Central memory CD4-positive, alpha-beta T cell (primary cell): ENCODE data around the gene TUBG1.
A peak's percentile ranks its signal among the peaks of the same experiment; 100 is the strongest.
"Not testable (repeated sequence)": the region's sequence is repeated elsewhere in the genome, so short reads cannot be mapped to it uniquely, and the experiment has no call there.

Experiments used
- DNase-seq: peaks from one replicate; pipeline ENCODE4 v3.0.0; 2022

The TUBG1 gene

DNA sequence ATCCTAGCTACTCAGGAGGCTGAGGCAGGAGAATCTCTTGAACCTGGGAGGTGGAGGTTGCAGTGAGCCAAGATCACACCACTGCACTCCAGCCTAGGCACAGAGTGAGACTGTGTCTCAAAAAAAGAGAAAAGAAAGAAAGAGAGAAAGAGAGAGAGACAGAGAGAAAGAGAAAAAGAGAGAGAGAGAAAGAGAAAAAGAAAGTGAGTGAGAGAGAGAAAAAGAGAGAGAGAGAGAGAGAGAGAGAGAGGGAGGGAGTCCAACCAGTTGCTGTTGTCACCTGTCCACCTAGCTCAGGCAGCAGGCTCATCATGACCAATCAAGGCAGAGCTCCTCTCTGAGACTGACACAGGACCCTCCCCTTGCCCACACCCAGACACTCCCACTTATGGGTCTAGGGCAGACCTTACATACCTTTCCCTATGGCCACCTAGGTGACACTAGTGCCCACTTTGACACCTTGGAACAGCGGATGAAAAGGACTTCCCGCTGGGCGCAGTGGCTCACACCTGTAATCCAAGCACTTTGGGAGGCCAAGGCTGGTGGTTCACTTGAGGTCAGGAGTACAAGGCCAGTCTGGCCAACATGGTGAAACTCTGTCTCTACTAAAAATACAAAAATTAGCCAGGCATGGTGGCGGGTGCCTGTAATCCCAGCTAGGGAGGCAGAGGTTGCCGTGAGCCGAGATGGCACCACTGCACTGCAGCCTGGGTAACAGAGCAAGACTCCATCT lies 17.7 kb downstream of the TUBG1 start:
- DNase-seq, result not testable (repeated sequence)

GRCh38 chr17:42629411-42630009 lies 20.0 kb downstream of the TUBG1 start:
- DNase-seq, result no peak

DNA sequence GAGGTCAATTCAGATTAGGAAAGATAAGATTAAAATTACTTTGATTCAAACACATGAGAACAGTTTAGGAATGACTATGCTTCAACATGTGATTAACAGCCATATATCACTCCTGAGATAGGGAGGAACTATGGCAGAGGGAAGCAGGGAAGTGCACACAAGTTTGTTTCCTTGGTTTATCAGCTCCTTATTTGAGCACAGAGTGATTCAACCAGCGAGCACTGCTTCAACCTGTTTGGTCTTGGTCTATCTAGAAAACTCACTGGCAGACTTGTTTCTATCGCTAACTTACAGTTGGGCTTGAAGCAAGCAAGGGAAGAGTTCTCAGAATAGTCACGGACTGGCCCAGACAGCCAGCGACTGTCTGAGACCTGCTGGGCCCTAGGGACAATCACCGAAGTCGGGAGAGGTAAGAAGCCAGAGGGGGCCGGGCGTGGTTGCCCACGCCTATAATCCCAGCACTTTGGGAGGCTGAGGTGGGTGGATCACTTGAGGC lies 23.5 kb downstream of the TUBG1 start:
- no peak for DNase-seq

DNA sequence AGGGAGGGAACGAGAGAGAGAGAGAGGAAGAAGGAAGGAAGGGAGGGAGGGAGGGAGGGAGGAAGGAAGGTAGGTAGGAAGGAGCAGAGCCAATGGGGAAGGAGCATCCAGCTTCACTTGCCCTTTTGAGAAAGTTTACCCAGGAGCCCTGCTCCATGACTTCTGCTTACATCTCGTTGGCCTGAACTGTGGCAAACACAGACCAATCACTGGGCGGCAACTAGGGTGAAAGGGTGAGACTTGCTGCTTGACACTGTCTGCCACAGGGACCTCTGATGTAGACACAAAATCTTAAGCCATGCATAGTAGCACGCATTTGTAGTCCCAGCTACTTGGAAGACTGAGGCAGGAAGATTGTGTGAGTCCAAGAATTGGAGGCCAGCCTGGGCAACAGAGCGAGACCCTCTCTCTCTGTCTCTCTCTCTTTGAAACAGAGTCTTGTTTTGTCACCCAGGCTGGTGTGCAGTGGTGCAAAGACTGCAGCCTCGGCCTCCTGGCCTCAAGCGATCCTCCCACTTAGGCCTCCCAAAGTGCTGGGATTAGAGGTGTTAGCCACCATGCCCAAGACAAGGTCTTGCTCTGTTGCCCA lies 30.1 kb downstream of the TUBG1 start:
- no peak for DNase-seq

- no peak for DNase-seq
Observed at GRCh38 chr17:42640121-42640520, 30.6 kb downstream of the TUBG1 start.

- DNase-seq, result no peak
Observed at GRCh38 chr17:42642336-42642735, 32.9 kb downstream of the TUBG1 start.

- DNase-seq, result no peak
Observed at GRCh38 chr17:42647778-42648177, 38.3 kb downstream of the TUBG1 start.

DNA sequence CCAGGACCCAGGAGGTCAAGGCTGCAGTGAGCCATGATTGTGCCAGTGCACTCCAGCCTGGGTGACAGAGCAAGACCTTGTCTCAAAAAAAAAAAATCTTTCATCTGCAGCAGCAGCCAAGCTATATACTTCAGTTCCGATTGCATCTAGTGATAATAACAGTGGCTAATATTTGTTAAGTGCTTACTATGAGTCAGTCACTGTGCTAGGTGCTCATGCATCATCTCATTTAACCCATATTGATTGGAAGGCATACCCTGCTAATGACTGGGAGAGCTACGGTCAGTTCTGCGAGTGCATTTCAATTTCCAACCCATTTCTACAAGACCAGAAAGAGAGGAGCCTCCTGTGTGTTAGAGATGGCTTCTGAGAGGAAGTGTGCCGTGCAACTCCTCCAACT lies 41.9 kb downstream of the TUBG1 start:
- no peak for DNase-seq

DNA sequence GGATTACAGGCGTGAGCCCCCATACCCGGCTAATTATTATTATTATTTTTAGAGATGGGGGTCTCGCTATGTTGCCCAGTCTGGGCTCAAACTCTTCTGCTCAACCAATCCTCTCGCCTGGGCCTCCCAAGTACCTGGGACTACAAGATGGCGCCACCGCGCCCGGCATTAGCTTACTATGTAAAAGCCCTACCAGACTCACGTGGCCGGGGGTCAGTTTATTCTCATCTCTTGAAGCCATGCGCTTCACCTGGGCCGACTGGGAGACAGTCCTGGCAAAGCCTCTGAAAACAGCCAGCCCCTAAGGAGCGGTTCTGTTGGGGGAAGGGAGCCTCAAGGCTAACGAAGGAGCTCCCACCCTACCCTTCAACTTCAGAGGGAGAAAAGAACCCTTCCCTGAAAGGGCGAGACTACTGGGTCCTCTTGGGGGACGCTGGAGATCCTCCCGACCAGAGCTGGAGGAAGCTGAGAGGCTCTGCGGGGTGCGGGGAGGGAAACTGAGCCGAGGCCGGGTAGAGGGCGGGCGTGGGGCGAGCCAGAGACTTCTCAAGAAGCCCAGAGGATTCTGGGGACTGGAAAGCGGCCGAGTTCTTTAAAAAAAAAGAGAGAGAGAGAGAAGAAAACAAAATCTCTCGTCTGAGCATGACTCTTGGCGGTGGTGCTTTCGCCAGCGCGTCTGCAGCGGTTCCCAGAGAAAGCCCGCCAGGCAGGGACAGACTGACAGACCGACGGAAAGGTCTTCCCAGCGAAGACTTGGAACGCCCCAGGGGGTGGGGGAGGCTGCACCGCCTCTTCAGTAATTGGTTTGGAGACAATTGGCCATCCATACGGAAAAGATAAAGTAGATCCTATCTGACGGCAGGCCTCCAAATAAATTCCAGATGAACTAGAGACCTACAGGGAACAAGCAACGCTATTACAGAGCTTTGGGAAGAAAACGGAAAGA lies 44.0 kb downstream of the TUBG1 start:
- DNase-seq, result no peak

DNA sequence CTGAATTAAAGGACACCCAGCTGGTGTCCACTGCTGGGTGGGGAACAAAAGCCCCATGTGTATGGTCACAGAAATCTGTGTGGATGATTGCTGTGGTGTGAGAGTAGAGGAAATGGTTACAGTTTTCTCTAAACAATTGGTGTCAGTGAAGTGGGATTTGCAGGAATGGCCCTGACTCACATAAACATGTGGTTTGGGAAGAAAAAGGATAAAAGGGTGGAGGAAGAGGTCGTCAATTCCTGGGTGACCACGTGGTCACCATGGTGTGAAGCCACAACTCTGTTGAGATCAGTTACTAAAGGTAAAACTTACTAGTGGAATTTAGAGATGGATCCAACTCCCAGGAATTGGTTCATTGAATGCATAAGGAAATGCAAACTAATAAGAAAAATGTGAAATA lies 46.0 kb downstream of the TUBG1 start:
- no peak for DNase-seq

DNA sequence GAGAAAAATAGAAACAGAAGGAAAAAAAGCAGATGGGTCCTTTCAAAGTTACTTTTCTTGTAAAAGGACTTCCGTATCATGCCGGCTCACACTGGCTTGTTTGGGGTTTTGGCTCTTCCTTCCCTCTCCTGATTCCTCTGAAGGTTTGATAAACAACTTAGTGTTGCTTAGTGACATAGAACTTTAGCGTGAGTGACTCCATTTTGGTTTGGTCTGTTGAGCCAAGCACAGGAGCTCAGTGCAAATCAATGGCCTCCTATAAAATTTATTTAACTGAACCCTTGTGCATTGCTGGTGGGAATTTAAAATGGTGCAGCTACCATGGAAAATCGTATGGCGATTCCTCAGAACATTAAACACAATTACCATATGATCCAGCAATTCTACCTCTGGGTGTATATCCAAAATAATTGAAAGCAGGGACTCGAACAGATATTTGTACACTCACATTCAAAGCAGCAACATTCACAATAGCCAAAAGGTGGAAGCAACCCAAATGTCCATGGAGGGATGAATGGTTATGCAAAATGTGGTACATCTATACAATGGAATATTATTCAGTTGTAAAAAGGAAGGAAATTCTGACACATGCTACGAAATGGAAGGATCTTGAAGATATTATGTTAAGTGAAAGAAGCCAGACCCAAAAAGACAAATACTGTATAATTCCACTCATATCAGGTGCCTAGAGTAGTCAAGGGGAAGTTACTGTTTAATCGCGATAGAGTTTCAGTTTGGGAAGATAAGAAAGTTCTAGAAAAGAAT lies 48.5 kb downstream of the TUBG1 start:
- no peak for DNase-seq

- peak; percentile 52 for DNase-seq
Observed at GRCh38 chr17:42659079-42659931, 49.8 kb downstream of the TUBG1 start, which contains the start of gene TUBG2. TUBG2 (plus strand) TSS chr17:42659284; CDS start chr17:42659504, 220 bp downstream.

DNA sequence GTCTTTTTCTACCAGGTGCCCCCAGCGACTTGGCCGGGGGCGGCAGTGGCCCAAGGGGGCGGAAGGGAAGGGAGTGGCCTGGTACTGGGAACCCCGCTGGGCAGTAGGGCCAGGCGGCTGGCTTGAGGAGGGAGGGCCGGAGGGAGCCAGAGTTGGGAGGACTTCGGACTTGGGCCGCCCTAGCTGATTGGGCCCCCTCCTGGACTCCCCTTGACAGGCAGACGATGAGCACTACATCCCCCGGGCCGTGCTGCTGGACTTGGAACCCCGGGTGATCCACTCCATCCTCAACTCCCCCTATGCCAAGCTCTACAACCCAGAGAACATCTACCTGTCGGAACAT lies 50.4 kb downstream of the TUBG1 start:
- DNase-seq, result not testable (repeated sequence)

- no peak for DNase-seq
Observed at GRCh38 chr17:42660692-42661345, 51.3 kb downstream of the TUBG1 start.
